Measurements from ENCODE around the gene SCG2. TPM values are rescaled to one million over a fixed set of nuclear protein-coding genes. Genes with fewer than 3 reads are reported as not detected.

The SCG2 gene
- not detected in 2 replicates for total RNA-seq (2014; rRNA removed; shearing (Covaris generic))

DNA sequence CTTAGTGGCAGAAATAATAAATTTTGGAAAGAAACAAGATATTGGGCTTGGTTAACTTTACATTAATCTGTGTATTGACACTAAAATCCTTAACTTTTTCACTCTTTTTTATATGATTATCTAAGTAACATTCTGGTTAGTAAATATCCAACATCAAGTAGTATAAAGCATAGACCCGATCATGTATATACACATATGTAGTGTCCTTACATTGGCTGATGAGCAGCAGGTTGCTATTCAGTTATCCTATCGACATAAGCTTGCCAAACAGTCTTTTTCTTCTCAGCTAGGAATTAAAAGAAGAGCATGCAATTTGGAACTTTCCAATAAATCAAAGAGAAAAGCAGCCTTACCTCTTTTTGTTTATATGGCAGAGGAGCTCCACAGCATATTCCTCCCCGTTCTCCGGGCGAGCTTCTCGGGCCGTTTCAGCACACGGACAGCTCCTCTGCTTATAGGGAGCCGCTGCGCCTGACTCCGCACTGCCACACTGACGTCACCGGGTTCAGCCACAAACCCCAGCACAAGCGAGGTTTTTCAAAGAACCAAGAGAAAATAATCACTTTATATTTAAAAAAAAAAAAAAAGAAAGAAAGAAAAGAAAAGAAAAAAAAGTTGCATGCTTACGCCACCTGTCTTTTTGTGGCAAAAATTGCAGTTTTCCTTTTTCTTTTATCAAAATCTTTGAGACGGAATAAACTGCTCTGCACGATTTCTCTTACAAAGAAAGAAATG is at the start of gene SCG2:
Gene SCG2 (minus strand): TSS at position 430 of the 735 bp plus-strand sequence. CDS start 3,079 bp downstream, outside the sequence.
- H3K27me3 ChIP-seq: no peaks in the 10 kb centered on the region
- no peaks in the 10 kb centered on the region for H3K9me3 ChIP-seq (replicated peaks)
- peak; percentile 63 to 78 for DNase-seq
- H3K36me3 ChIP-seq: no peaks in the 10 kb centered on the region
- no peak within 1 kb of the TSS for H3K4me3 ChIP-seq
- H3K27ac ChIP-seq: no peak within 1 kb of the TSS
- no peaks in the 10 kb centered on the region for H3K4me1 ChIP-seq

DNA sequence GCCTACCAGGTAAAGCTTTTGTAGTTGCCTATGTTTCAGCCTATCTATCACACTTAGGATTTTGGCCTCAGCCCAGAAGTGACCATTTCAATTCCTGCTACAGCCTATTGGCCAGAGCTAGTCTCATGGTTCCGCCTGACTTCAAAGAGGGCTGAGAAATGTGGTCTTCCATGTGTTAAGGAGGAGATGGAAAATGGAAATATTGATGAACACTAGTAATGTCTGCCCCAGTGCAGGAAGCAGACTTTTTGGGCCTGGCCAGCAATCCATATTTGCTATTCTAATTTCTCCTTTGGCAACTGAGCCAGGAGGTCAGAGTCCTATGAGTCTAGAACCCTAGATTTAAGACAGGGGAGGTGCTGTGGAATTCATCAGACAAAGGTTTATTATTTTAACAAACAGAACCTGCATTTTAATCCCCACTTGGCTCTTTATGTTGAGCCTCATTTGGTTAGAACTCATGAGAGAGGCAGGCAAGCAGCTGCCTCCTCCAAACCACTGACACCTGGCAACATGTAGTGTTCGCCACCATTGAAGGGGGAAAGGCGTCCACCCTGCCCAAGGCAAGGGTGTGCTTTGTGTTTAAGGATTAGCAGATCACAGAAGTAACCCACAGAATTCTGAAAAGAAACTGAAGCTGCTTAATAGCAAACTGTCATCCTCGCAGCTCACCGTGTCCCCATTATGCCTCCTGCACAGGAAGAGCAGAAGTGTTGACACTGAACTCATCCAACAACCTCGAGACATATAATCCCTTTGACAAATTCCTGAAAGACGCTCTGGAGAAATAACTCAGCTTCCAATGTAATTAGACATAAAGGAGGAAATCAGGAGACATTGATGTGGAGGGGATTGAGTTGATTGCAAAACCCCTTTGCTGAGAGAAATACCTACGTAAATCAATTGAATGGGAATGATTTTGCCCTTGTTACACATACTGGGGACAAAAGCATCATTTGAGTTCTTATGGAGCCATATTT is 47.7 kb upstream of the SCG2 start:
- peaks cover 8% of the 10 kb centered on the region for H3K4me1 ChIP-seq
- DNase-seq: peak; percentile 17 to 50
- 0 out of 2 replicates have a peak, but pooled peaks cover 3% of the 10 kb centered on the region for H3K27me3 ChIP-seq
- no peak overlapping the region for H3K27ac ChIP-seq
- no peak overlapping the region for H3K4me3 ChIP-seq
- no peaks in the 10 kb centered on the region for H3K9me3 ChIP-seq (replicated peaks)
- no peaks in the 10 kb centered on the region for H3K36me3 ChIP-seq

DNA sequence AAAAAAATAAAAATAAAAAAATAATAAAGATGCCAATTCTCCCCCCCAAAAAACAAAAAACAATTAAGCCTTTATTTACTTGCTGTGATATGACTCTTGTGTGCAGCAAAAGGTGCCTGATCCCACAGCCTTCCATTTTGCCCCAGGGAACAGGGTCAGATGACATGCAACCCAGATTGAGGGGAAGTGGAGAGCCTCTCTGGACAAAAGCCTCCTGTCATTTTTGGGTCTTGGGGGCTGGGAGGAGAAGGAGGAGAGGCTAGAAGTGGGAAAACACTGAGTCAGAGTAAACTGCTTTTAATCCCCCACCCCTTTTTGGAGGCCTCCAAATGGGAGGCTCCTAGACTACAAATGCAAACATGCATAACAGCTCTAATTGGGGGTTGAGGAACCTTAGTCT is 46.6 kb upstream of the SCG2 start:
- Histone ChIP-seq H3K27ac (no peak overlapping the region), H3K27me3 (0 out of 2 replicates have a peak, but pooled peaks cover 2% of the 10 kb centered on the region), H3K4me1 (peaks cover 8% of the 10 kb centered on the region), H3K4me3 (no peak overlapping the region), H3K9me3 (replicated peaks) (no peaks in the 10 kb centered on the region), H3K36me3 (no peaks in the 10 kb centered on the region)
- peak in 1 of 2 experiments; percentile 44 for DNase-seq

- H3K27me3 ChIP-seq: no peaks in the 10 kb centered on the region
- H3K4me1 ChIP-seq: peaks cover 8% of the 10 kb centered on the region
- H3K9me3 ChIP-seq (replicated peaks): no peaks in the 10 kb centered on the region
- no peak overlapping the region for H3K27ac ChIP-seq
- H3K36me3 ChIP-seq: no peaks in the 10 kb centered on the region
- no peak for DNase-seq
- H3K4me3 ChIP-seq: no peak overlapping the region
Measured at GRCh38 chr2:223647258-223647952, 45.2 kb upstream of the SCG2 start.

GRCh38 chr2:223644136-223644535 is 42.0 kb upstream of the SCG2 start:
- Histone ChIP-seq H3K36me3 (no peaks in the 10 kb centered on the region), H3K27ac (no peak overlapping the region), H3K27me3 (no peaks in the 10 kb centered on the region), H3K4me3 (no peak overlapping the region), H3K9me3 (replicated peaks) (no peaks in the 10 kb centered on the region), H3K4me1 (no peaks in the 10 kb centered on the region)
- DNase-seq: no peak

GRCh38 chr2:223643309-223643708 is 41.1 kb upstream of the SCG2 start:
- Histone ChIP-seq H3K27ac (no peak overlapping the region), H3K27me3 (no peaks in the 10 kb centered on the region), H3K36me3 (no peaks in the 10 kb centered on the region), H3K4me3 (no peak overlapping the region), H3K9me3 (replicated peaks) (no peaks in the 10 kb centered on the region), H3K4me1 (no peaks in the 10 kb centered on the region)
- no peak for DNase-seq

DNA sequence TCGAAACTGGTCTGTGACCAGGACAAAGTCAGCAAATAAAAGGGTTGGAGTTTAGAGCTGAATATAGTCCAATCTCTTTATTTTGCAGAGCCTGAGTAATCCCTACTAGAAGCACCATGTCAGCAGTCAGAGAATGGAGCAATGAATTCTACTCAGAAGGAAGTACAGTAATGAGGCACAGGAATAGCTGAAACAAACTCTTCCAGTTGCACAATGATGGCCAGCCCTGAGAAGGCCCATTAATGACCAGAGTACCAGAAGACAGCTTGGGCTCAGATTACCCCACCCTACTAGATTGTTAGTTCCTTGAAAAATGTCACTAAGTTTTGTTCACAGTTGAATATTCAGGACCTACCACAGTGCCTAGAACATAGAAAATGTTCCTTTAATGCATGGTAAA is 40.3 kb upstream of the SCG2 start:
- no peak overlapping the region for H3K27ac ChIP-seq

GRCh38 chr2:223641082-223641481 is 38.9 kb upstream of the SCG2 start:
- Histone ChIP-seq H3K4me3 (no peak overlapping the region), H3K9me3 (replicated peaks) (no peaks in the 10 kb centered on the region), H3K27ac (no peak overlapping the region), H3K27me3 (no peaks in the 10 kb centered on the region), H3K4me1 (no peaks in the 10 kb centered on the region), H3K36me3 (no peaks in the 10 kb centered on the region)
- peak in 1 of 2 experiments; percentile 33 for DNase-seq

More for the DNA sequence above, 40.3 kb upstream of the SCG2 start:
- no peaks in the 10 kb centered on the region for H3K27me3 ChIP-seq
- H3K4me3 ChIP-seq: no peak overlapping the region
- no peaks in the 10 kb centered on the region for H3K9me3 ChIP-seq (replicated peaks)
- DNase-seq: no peak
- H3K36me3 ChIP-seq: no peaks in the 10 kb centered on the region
- no peaks in the 10 kb centered on the region for H3K4me1 ChIP-seq

DNA sequence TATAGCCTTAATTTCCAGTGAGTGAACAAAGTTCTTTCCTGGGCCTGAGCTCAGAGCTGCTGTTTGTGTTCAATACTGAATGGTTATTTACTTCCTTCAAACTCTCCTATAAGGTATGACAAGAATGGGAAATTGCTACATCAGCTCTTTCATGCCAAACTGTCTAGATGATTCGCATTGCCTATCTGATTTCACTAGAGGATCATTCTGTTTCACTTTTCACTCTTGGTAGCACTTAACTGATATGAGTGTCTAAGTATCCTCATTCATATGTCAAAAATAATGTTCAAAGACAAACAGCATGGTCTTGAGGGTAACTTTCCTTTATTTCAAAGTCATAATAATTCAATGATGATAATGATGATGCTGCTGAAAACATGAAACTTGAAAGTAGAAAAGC is 32.9 kb upstream of the SCG2 start:
- no peaks in the 10 kb centered on the region for H3K27me3 ChIP-seq
- no peak for DNase-seq

GRCh38 chr2:223634238-223634637 is 32.1 kb upstream of the SCG2 start:
- no peaks in the 10 kb centered on the region for H3K9me3 ChIP-seq (replicated peaks)
- no peaks in the 10 kb centered on the region for H3K27me3 ChIP-seq
- no peak overlapping the region for H3K27ac ChIP-seq
- no peak overlapping the region for H3K4me3 ChIP-seq
- no peak for DNase-seq
- no peaks in the 10 kb centered on the region for H3K36me3 ChIP-seq
- no peaks in the 10 kb centered on the region for H3K4me1 ChIP-seq

More for the DNA sequence above, 32.9 kb upstream of the SCG2 start:
- H3K9me3 ChIP-seq (replicated peaks): no peaks in the 10 kb centered on the region
- no peak overlapping the region for H3K4me3 ChIP-seq
- H3K36me3 ChIP-seq: no peaks in the 10 kb centered on the region
- no peaks in the 10 kb centered on the region for H3K4me1 ChIP-seq
- H3K27ac ChIP-seq: no peak overlapping the region

- Histone ChIP-seq H3K9me3 (replicated peaks) (no peaks in the 10 kb centered on the region), H3K27ac (no peak overlapping the region), H3K4me3 (no peak overlapping the region), H3K27me3 (no peaks in the 10 kb centered on the region), H3K36me3 (no peaks in the 10 kb centered on the region), H3K4me1 (no peaks in the 10 kb centered on the region)
- DNase-seq: no peak
Measured at GRCh38 chr2:223633656-223634055, 31.5 kb upstream of the SCG2 start.

DNA sequence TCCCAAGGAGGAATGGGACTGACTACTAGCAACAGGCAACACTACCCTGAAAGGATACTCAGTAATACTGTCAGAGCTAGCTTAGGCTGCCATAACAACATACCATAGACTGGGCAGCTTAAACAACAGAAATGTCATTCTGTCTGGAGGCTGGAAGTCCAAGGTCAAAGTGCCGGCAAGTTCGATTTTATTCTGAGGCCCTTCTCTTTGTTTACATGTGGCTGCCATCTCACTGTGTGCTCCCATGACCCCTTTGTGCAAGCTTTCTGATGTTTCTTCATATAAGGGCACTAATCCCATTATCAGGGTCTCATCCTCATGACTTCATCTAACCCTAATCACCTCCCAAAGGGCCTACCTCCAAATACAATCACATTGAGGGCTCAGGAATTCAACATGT is 30.7 kb upstream of the SCG2 start:
- H3K27me3 ChIP-seq: no peaks in the 10 kb centered on the region
- DNase-seq: no peak
- H3K4me1 ChIP-seq: no peaks in the 10 kb centered on the region
- no peaks in the 10 kb centered on the region for H3K36me3 ChIP-seq
- H3K27ac ChIP-seq: no peak overlapping the region
- no peaks in the 10 kb centered on the region for H3K9me3 ChIP-seq (replicated peaks)
- no peak overlapping the region for H3K4me3 ChIP-seq

GRCh38 chr2:223626716-223627115 is 24.6 kb upstream of the SCG2 start:
- Histone ChIP-seq H3K4me3 (no peak overlapping the region), H3K36me3 (no peaks in the 10 kb centered on the region), H3K27me3 (no peaks in the 10 kb centered on the region), H3K9me3 (replicated peaks) (no peaks in the 10 kb centered on the region), H3K27ac (no peak overlapping the region), H3K4me1 (no peaks in the 10 kb centered on the region)
- DNase-seq: peak; percentile 16 to 38

DNA sequence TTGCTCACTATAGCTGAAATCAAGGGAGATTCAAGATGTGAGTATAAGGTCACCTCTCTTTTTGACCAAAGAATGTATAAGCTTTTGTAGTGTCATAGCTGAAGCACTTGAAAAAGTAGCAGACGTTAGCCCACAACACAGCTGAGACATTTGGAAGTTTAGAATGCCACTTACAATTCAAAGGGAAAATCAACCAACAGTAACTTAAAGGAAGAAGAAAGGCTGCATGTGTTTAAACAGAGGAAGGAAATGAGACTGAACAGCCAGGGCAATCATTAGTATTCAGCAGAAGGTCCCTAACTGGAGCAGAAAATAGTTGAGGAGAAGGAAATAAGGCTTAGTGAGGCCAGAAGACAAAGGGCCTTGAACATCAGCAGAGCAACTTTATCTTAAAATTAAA is 23.5 kb upstream of the SCG2 start:
- Histone ChIP-seq H3K27ac (no peak overlapping the region), H3K4me3 (no peak overlapping the region), H3K36me3 (no peaks in the 10 kb centered on the region), H3K9me3 (replicated peaks) (no peaks in the 10 kb centered on the region), H3K27me3 (no peaks in the 10 kb centered on the region), H3K4me1 (no peaks in the 10 kb centered on the region)
- DNase-seq: no peak
